Measurements from ENCODE around the gene ARRDC1. TPM values are rescaled to one million over a fixed set of nuclear protein-coding genes. Genes with fewer than 3 reads are reported as not detected.

The ARRDC1 gene
- total and polyA plus RNA-seq, 7 donors: 6.9 to 18.9 (median 14.2) TPM

DNA sequence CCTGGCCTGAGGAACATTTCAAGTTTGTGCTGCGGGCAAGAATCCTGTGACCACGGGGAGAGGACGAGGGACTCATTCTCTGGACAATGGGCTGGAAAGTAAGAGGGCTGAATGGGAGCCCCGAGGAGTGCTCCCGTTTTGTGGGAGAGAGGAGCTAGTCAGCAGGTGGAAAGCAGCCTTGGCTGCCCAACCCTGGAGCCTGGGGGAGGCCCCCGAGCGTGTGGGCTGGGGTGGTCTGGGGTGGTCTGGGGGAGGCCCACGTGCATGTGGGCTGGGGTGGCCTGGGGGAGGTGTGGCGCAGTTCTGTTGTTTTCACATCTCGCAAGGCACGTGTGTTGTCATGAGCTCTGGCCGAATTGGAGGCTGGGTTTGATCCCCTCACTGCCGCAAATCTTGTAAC lies 40.9 kb downstream of the ARRDC1 start:
- no peak overlapping the region for H3K4me3 ChIP-seq
- no peaks in the 10 kb centered on the region for H3K27me3 ChIP-seq (ENCODE audit: insufficient read depth in 3 of 3, low read length in 2 of 3)
- intact Hi-C loops (cut with DNase I): no loop called here
- TF ChIP-seq, protein P1, sequence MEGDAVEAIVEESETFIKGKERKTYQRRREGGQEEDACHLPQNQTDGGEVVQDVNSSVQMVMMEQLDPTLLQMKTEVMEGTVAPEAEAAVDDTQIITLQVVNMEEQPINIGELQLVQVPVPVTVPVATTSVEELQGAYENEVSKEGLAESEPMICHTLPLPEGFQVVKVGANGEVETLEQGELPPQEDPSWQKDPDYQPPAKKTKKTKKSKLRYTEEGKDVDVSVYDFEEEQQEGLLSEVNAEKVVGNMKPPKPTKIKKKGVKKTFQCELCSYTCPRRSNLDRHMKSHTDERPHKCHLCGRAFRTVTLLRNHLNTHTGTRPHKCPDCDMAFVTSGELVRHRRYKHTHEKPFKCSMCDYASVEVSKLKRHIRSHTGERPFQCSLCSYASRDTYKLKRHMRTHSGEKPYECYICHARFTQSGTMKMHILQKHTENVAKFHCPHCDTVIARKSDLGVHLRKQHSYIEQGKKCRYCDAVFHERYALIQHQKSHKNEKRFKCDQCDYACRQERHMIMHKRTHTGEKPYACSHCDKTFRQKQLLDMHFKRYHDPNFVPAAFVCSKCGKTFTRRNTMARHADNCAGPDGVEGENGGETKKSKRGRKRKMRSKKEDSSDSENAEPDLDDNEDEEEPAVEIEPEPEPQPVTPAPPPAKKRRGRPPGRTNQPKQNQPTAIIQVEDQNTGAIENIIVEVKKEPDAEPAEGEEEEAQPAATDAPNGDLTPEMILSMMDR (IDR thresholded peaks at IDR 0.05): no peak
- DNase-seq: no peak
- H3K4me1 ChIP-seq: no peaks in the 10 kb centered on the region
- H3K36me3 ChIP-seq (ENCODE audit: insufficient read depth in 1 of 2, low read depth in 1 of 2): peaks cover 2 to 19% of the 10 kb centered on the region in 2 donors
- no peaks in the 10 kb centered on the region for H3K9me3 ChIP-seq
- ATAC-seq: no peak
- WGBS, 3 donors: 89 to 93% (median 91%) methylated on average over 11 to 13 of the region's 13 CpGs
- H3K27ac ChIP-seq: no peak overlapping the region

DNA sequence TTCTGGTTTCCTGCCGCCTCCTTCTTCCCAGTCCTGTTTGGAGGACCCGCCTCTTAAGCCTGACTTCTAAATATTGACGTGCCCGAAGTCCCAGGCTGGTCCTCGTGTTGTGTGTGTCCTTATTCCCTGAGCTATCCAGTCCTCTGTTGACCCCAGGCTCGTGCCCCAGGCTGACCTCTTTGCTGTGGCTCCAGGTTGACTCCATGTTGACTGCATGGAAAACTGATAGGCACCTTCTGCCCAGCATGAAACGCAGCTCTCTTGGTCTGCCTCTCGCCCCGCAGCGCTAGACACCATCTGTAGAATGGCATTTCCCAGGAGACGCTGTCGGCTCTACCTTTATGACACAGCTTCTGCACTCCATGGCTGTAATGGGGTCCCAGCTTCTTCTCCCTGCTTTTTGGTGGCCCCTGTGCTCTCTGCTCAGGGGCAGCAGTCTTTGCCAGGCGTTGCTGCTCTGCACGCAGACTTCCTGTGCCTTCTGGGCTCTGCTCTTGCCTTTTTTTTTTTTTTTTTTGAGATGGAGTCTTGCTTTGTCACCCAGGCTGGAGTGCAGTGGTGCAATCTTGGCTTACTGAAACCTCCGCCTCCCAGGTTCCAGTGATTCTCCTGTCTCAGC lies 41.7 kb downstream of the ARRDC1 start:
- H3K27me3 ChIP-seq (ENCODE audit: insufficient read depth in 3 of 3, low read length in 2 of 3): no peaks in the 10 kb centered on the region
- TF ChIP-seq, protein P1 (IDR thresholded peaks at IDR 0.05): no peak
- H3K36me3 ChIP-seq (ENCODE audit: insufficient read depth in 1 of 2, low read depth in 1 of 2): peaks cover under 1 to 22% of the 10 kb centered on the region in 2 donors
- 76 to 86% (median 82%) methylated on average over 15 of the region's 15 CpGs for WGBS, 3 donors
- intact Hi-C loops (cut with DNase I): no loop called here
- H3K4me1 ChIP-seq: no peaks in the 10 kb centered on the region
- ATAC-seq: no peak
- no peak for DNase-seq
- no peak overlapping the region for H3K4me3 ChIP-seq
- H3K27ac ChIP-seq: no peak overlapping the region
- H3K9me3 ChIP-seq: no peaks in the 10 kb centered on the region

DNA sequence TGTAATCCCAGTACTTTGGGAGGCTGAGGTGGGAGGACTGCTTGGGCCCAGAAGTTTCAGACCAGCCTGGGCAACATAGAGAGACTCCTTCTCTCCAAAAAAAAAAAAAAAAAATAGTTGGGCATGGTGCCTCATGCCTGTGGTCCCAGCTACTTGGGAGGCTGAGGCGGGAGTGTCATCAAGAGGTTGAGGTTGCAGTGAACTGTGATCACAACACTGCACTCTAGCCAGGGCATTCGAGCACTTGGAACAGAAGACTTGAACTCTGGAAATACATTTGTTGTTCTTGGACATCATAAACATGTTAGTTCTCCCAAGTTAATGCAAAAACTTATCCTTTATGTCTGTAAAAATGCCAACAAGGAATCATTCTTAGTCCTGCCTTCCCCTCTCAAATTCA lies 42.9 kb downstream of the ARRDC1 start:
- DNase-seq (no peak), ATAC-seq (no peak)
- Histone ChIP-seq H3K27me3 (ENCODE audit: insufficient read depth in 3 of 3, low read length in 2 of 3) (no peaks in the 10 kb centered on the region), H3K27ac (no peak overlapping the region), H3K9me3 (no peaks in the 10 kb centered on the region), H3K36me3 (ENCODE audit: insufficient read depth in 1 of 2, low read depth in 1 of 2) (peaks cover 0 to 28% of the 10 kb centered on the region in 2 donors), H3K4me3 (no peak overlapping the region), H3K4me1 (no peaks in the 10 kb centered on the region)
- WGBS, 3 donors: 70 to 79% (median 77%) methylated on average over 2 of the region's 2 CpGs
- TF ChIP-seq, protein P1 (IDR thresholded peaks at IDR 0.05): no peak
- intact Hi-C loops (cut with DNase I): no loop called here

DNA sequence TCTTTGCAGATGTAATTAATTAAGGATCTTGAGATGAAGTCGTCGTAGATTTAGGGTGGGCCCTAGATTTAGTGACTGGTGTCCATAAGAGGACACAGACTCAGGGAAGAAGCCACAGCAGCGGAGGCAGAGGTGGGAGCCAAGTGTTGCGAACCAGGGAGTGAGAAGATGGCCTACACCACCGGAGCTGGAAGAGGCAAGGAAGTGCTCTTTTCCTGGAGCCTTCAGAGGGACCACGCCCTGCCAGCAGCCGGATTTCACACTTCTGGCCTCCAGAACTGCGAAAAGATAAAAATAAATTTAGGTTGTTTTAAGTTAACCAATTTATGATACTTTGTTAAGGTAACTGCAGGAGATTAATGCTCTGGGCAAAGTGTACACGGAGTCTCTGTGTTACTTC lies 44.1 kb downstream of the ARRDC1 start:
- no peaks in the 10 kb centered on the region for H3K27me3 ChIP-seq (ENCODE audit: insufficient read depth in 3 of 3, low read length in 2 of 3)

More for the DNA sequence above, 44.1 kb downstream of the ARRDC1 start:
- no peak for DNase-seq
- H3K9me3 ChIP-seq: no peaks in the 10 kb centered on the region
- no peaks in the 10 kb centered on the region for H3K4me1 ChIP-seq
- 83% methylated on average over 9 of the region's 9 CpGs for WGBS, 3 donors
- no peak overlapping the region for H3K4me3 ChIP-seq
- no peak overlapping the region for H3K27ac ChIP-seq
- intact Hi-C loops (cut with DNase I): no loop called here
- TF ChIP-seq, protein P1 (IDR thresholded peaks at IDR 0.05): no peak
- ATAC-seq: no peak
- H3K36me3 ChIP-seq (ENCODE audit: insufficient read depth in 1 of 2, low read depth in 1 of 2): peaks cover 0 to 34% of the 10 kb centered on the region in 2 donors

All from psoas muscle (tissue), 8 donors.